SKM-1 (cell line): ENCODE measurements around the gene DGCR6.
A peak's percentile ranks its signal among the peaks of the same experiment; 100 is the strongest.
"Not testable (repeated sequence)": the region's sequence is repeated elsewhere in the genome, so short reads cannot be mapped to it uniquely, and the experiment has no call there.

Experiments
- DNase-seq: peaks from one replicate; lab custom pipeline; 2025; ENCODE audit not compliant: unreplicated experiment; lab: John Stamatoyannopoulos, UW

The DGCR6 gene

DNA sequence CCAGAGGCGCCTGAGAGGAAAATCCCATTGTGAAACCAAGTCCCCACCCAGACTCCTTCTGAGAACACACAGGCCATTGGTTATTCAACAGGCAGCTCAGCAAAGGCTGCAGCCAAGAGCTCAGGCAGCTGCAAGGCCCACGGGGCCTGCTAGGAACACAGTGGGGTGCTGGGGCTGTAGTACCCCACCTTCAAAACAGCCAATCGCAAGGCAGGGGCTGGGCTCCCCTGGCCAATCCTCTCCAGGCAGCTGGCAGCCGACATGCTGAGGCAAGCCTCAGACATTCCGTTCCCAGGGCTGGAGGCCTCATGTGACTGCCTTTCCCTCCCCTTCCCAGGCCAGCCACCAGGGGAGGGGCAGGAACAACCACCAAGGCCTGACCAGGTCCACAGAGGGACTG, 23.3 kb downstream of the DGCR6 start:
- no peak for DNase-seq

DNA sequence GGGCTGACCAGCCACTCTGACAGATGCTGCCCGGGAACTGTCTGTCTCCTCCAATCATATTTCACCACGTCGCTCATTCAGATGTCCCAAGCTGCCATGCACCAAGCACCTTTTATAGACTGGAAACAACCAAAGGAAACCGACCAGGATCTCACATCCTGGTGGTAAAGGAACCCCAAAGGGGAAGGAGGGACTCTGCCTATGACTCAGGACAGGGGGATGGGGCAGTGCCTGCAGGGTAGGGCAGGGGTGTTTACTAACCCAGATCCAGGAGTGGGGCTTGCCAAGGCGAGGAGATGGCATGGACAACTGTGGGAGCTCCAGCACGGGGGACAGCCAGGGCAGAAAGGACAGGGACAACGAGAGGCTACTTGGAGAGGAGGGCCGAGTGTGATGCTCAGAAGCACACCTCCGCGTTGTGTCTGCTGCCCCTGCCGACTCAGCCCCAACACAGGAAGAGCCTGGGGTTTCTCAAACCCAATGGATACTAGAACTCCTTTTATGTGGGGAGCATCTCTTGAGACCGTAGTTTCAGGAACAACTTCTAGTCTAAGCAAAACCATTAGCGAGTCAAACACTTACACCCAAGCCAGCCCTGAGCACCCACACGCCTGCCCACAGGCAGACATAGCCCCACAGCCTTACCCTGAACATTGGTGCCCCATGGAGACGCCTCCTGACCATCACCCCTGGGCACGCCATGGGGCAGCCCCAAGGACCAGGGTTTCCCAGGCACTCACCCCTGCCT, 26.0 kb downstream of the DGCR6 start:
- DNase-seq, result no peak

DNA sequence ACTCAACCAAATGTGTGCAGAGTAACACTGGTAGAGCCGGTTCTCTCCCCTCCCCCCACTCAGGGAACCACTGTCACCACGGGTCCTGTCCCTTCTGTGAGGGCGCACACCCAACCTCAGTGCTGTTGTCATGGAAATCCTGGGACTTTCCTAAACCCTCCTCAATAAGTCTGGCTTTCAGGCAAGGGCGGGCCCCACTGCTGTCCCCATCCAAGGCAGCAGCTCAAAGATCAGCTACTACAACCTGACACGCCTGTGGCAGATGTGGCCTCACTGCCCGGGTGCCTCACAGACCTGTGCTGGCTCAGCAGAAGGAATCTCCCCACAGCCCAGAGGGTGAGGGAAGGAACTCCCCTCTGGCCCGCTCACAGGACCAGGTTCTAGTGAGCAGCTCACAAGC, 27.8 kb downstream of the DGCR6 start:
- no peak for DNase-seq

DNA sequence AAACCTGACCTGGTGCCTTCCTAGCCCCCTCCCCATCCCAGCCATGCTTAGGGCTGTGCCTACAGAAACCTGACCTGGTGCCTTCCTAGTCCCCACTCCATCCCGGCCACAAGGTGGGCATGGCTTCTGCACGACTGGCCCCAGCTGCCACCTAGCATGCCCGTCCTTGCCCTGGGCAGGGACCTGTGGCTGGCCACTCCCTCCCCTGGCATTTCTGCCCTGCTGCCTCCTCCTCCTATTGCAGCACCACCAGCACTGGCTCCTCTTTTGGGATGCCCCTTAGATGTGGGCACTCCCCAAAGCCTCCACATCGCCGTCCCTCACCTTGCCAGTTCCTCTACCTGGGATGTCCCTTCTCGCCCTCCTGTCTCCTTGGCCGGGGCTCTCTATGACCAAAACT, 28.6 kb downstream of the DGCR6 start:
- not testable (repeated sequence) for DNase-seq

DNA sequence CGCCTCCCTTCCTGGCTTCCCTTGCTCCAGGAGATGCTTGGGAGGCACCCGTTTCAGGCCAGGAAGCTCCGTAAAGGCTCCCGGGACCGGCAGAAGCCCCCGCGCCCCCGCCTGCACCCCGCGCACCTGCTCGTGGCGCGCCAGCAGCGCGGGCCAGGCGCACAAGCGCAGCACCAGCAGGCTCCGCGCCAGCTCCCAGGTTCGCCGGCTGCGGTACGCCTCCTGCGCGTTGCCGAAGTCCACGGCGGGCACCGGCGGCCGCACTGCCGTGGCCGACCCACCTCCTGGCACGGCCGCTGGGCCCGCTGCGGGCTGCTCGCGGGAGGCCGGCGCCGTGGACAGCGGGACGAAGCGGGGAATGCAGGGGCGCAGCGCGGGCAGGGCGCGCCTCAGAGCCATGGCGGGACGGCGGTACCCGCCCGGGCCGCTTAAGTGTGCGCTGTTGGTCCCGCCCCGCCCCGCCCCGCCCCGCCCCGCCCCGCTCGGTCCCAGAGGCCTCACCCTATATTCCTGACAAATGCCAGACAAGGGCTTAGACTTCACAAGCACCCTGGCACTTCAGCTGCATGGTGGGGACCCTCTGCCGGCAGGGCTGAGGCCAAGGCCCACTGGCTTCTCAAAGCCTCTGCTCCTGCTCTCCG, 29.9 kb downstream of the DGCR6 start, which contains the start of gene PRODH:
PRODH (minus strand) TSS at position 405 of the 641 bp plus-strand sequence; CDS start at position 399, 6 bp downstream.
- DNase-seq, result no peak

DNA sequence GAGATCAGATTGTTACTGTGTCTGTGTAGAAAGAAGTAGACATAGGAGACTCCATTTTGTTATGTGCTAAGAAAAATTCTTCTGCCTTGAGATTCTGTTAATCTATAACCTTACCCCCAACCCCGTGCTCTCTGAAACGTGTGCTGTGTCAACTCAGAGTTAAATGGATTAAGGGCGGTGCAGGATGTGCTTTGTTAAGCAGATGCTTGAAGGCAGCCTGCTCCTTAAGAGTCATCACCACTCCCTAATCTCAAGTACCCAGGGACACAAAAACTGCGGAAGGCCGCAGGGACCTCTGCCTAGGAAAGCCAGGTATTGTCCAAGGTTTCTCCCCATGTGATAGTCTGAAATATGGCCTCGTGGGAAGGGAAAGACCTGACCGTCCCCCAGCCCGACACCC, 32.6 kb downstream of the DGCR6 start:
- not testable (repeated sequence) for DNase-seq

DNA sequence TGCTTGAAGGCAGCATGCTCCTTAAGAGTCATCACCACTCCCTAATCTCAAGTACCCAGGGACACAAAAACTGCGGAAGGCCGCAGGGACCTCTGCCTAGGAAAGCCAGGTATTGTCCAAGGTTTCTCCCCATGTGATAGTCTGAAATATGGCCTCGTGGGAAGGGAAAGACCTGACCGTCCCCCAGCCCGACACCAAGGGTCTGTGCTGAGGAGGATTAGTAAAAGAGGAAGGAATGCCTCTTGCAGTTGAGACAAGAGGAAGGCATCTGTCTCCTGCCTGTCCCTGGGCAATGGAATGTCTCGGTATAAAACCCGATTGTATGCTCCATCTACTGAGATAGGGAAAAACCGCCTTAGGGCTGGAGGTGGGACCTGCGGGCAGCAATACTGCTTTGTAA, 41.0 kb downstream of the DGCR6 start:
- not testable (repeated sequence) for DNase-seq

DNA sequence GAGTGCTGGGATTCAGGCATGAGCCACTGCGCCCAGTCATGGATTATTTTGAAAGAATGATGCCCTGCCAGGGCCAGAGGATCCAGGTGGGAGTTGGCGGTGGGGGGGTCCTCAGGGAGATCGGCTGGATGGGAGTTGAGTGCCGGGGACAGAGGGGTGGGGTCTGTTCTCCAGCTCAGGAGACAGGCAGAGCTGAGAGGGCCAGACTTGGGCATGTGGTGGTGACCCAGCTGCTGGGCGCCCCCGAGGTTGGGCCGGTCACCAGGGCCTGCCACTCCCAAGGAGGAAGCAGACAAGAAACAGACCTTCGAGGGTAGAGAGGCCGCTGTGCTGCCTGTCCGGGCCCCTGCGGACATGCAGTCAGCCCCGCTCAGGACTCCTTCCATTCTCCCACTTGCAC, 41.8 kb downstream of the DGCR6 start:
- DNase-seq, result no peak

DNA sequence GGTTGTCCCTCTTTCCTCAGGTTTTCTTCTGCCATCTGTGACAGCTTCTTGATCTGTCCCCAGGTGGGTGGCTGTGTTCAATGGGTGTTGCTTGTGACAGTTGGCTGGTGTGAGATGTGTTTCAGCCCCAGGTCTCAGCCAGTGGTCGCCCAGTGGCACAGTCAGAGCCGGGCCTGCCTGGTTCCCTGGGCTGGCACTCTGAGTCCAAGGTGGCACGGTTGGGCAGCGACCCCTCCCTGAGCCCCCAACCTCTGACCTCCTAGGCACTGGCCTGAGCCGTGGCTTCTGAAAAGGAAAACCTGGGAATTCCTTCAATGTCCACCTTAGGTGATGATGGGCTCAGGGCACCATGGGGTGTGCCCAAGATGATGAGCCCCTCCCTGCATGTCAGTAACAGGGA, 44.0 kb downstream of the DGCR6 start:
- DNase-seq, result no peak

DNA sequence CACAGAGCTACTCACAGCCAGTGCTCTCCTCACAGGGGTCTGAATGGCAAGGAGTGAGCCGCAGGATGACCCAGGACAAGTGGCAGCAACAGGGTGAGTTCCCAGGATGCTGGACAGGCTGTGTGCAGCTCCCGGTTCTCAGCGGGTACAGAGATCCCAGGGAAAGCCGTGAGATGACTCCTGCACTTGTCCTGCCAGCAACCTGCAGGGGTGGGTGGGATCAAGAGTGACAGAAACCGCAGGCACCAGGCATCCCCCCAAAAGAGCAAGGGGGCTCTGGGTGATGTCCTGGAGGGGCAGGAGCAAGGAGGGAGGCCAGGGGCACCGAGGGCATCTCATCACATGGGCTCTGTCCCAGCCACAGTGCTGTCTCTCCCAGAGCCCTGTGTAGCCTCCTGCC, 45.9 kb downstream of the DGCR6 start:
- DNase-seq, result no peak

DNA sequence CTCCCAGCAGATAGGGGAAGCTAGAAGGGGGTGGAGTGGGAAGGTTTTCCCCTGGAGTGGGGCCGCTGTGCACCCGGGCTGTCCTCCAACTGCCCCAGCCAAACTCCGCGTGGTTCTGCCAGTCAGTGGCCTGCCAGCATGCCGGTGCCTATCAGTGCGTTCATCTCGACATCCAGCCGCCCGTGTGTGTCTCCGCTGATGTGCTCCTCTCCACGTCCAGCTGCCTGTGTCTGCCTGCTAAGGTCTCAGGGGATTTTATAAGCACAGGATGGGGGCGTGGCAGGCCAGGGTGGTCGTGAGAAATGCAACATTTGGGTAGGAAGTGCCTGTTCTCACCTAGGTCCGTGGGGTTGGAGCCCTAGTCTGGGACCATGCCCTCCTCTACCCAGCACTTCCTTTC, 47.0 kb downstream of the DGCR6 start:
- DNase-seq, result not testable (repeated sequence)

DNA sequence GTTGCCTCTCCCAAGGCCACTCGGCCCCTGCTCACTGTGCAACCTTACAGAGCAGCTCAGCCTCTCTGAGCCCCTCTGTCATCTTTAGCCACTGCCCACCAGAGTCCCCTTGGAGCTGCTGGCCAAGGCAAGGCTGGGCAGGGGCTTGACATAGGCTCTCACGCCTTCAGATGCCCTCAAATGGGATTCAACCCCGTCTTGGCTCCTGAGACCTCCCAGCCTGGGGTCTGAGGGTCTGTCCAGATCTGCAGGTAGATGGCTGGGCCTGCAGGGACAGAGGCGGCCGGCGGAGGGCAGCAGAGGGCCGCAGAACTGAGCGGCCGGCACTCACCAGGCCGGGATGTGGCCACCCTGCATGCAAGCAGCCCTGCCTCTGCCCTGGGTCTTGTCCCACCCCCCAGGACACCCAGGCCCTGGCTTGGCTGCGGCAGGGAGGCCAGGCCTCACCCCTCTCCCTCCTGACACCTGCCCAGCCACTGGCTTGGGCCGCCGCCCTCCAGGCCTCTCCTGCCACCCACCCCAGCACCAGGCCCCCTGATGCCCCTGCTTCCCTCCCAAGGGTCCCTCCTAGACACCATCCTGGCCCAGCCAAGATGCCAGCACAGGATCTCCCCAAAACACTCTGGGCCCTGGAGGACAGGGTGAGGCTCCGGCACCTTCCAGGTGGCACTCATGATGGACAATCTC, 48.3 kb downstream of the DGCR6 start:
- peak; percentile 20 for DNase-seq

DNA sequence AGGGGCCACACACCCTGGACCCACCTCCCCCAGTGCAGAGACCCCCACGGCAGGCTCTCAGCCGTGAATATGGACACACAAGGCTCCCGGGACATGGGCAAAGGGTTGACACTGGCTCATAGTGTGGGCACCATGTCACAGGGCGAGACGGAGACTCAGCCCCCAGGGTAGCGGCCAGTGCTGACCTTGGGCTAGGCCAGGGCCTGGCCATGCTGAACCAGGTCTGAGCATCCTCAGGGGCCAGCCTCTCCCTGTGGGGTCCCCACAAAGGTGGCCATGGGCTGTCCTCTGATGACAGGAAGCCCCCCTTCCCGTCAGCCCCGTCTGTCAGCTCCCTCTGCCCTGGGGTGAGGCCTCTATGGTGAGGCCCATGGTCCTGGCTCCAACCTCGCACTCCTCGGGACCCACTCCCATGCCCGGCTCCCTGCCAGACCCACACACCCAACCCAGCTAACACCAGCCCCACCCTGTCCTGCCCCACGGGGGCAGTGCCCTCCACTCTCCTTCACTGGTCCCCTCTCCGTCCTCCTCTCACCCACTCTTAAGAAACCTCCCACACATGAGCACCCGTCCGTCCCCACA, 49.0 kb downstream of the DGCR6 start:
- DNase-seq, result no peak

DNA sequence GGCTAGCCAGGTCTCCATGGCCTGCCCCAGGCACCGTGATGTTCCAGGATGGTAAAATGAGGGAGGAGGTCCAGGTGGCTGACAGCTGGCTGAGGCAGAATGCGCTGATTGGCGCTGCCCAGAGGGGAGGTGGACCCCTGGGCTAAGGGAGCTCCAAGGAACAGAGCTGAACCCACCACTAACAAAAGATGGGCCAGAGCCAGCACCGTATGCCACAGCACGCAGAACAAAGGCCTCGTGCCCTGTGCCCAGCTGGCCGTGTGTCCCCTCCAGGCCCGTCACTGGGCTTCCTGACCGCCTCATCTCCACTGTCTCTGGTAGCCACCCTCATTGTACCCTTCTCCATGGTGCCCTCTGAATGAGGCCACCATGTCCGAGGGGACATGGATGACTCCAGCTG, 49.6 kb downstream of the DGCR6 start:
- DNase-seq, result no peak

DNA sequence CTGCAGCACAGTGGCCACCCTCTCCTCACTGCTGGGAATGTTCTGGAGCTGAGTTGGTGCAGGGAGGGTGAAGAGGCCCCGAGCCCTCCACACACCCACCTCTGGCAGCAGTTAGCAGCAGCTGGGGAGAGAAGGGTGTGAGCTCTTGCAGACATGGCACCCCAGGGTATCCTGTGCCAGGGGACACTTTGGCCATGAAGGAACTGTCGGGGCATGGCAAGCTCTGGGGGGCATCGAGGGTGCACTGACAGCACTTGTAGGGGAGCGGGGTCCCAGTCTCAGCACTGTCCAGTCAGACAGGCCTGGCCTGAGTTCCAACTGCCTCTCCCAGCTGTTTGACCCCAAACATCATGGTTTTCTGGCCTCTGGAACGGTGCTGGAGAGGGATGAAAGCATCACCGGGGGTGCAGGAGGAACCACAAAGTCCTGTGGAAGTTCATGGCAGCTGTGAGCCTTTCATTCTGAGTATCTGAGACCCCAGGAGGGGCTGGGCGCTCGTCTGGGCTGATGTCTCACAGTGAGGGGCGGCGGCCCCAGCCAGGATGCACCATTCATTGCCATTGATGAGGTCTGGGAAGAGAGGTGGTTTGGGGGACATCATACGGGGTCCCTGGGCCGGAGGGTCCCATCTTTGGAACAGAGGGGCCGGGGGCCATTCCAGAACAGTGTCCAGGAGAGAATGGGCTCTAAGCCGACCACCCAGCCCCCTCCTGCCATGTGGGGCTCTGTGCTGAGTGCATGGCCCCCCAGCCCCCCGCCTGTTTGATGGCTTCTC, 50.2 kb downstream of the DGCR6 start:
- not testable (repeated sequence) for DNase-seq

DNA sequence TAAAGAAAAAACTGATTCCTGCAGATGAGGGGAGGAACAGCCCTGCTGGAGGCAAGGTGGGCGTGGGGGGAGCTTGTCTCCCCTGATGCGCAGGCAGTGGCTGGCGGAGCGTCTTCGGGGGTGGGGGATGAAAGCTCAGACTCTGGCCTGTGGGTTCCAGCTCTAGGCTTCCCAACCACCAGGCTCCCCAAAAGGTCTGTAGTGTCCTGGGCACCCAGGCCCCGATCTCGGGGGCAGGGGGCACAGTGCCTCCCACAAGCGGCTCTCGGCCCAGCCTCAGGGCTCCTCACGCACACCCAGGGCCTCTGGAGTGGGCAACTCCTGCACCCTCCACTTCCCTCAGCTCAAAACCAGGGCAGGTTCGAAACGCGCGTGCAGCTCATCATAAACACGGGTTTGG, 50.8 kb downstream of the DGCR6 start:
- not testable (repeated sequence) for DNase-seq

DNA sequence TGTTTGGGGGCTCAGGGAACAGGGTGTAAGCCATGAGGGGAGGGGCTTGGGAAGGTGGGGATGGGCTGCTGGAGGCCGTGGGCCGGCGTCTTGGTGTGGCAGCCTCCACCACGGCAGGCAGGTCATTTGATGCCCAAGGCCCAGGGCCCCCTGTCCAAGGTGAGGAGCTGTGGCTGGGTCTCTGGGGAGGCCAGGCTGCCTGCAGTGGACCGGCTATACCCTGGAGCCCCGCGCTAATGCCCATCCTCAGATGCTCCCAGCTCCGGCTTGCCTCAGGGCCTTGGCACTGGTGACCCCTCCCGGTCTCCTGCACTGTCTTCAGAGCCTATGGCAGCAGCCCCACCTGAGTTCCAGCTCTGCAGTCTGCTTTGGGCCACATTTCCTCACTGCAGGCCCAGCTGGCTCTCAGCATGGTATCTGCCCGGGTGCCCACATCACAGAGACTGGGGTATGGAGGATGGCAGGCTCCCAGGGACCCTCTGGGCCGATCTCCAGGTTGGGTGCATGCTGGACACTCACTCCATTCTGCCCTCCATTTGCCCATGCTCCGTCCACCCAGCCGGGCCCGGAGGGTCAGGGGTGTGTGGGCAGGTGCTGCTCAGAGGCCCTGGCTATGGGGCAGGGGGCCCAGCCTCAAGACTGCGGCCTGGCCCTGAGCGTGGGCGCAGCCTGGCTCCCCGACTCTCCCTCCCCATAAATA, 51.7 kb downstream of the DGCR6 start:
- DNase-seq, result not testable (repeated sequence)

DNA sequence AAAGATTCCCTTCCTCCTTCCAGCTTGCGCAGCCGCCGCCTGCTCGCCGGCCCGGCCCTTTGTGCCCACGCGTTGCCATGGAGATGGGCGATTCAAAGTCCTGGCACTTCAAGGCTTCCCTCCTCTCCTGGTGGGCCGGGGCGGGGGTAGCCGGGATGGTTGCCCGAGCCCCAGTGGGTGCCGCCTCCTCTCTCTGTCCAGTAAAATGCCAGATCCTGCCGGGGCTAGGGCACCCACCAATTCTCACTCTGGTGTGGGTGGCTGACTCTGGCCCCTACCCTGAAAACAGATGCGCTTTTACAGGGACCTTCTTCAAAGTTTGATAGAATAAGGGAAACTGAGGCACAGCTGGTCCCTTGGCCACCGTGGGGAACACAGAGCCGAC, 52.2 kb downstream of the DGCR6 start:
- DNase-seq, result not testable (repeated sequence)

DNA sequence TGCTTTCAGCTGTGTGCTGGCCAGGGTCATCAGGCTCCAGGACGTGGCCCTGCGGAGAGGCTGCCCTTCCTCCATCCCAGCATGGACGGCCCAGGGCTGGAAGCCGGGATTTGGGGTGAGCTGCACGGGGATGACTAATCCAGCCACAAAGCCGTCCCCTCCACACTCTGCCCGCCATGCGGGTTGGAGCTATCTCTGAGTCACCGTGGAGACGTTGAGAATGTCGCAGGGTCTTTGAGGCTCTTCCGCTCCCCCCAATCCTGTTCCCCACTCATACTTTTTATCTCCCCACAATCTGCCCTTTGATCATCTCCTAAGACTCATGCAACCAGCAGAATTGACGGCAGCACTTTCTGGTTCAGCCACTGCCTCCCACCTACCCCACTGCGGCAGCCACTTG, 52.6 kb downstream of the DGCR6 start:
- not testable (repeated sequence) for DNase-seq

DNA sequence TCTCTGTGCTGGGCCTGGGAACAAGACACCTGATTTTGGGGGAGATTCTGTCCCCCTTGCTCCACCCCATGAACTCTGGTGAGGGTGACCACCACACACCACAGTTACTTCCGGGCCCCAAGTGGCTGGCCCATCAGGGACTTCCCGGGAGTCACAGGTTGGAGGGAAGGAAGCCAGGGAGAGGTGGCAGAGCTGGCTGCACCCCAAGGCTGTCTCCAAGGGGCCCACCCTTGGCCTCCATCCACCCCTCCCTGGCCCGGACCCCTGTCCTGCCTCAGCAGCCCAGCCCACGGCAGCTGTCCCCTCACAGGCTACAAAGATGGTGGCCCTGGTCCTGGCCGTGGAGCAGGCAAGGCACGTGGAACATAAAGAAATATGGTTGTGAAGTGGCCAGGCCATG, 53.1 kb downstream of the DGCR6 start:
- DNase-seq, result not testable (repeated sequence)
